A673 (cell line): Measurements from ENCODE around the gene TTLL11. TPM values are rescaled to one million over a fixed set of nuclear protein-coding genes. Genes with fewer than 3 reads are reported as not detected.
"Not testable (repeated sequence)": the region's sequence is repeated elsewhere in the genome, so short reads cannot be mapped to it uniquely, and the experiment has no call there.

Experiments
- BruUV-seq: library from RNA; stranded (reverse); fragments of 400-500 nt; replicated peaks from 2 replicates; lab custom pipeline; 2021; lab: Mats Ljungman, UMichigan
- CTCF ChIA-PET: fragments of 300-600 bp; sonication (Branson Sonifier 250); formaldehyde crosslinking; loops from one replicate; lab custom pipeline; 2022; ENCODE audit warnings: antibody characterized with exemption; lab: Charles Lee
- POLR2A ChIA-PET: fragments of 300-600 bp; sonication (Branson Sonifier 250); formaldehyde crosslinking; loops from one replicate; lab custom pipeline; 2022; ENCODE audit warnings: antibody characterized with exemption; ENCODE audit not compliant: low non-redundant PET; lab: Charles Lee
- DNase-seq: peaks from one replicate; pipeline ENCODE4 v3.0.0-alpha.2; 2015; ENCODE audit warnings: low spot score
- H3K27ac ChIP-seq: fragments of 200-600 bp; sonication (generic); 2 replicates; pipeline ENCODE4 v1.5.1; 2016; ENCODE audit warnings: mixed run types, low read depth, mild to moderate bottlenecking, mixed read lengths, antibody characterized with exemption, low read length; ENCODE audit not compliant: poor library complexity, severe bottlenecking
- H3K27me3 ChIP-seq: fragments of 200-600 bp; sonication (generic); replicated peaks from 2 replicates; pipeline ENCODE4 v1.6.1; 2017; ENCODE audit warnings: mixed run types, low read depth, mild to moderate bottlenecking, mixed read lengths, antibody characterized with exemption, low read length; ENCODE audit not compliant: insufficient read depth, poor library complexity
- H3K36me3 ChIP-seq: fragments of 200-600 bp; sonication (generic); 2 replicates; pipeline ENCODE4 v1.6.1; 2016; ENCODE audit warnings: mixed run types, mild to moderate bottlenecking, mixed read lengths, antibody characterized with exemption, low read length; ENCODE audit not compliant: insufficient read depth, poor library complexity, severe bottlenecking
- H3K4me1 ChIP-seq: fragments of 200-600 bp; sonication (generic); 2 replicates; pipeline ENCODE4 v1.6.1; 2017; ENCODE audit warnings: mixed run types, mild to moderate bottlenecking, mixed read lengths, antibody characterized with exemption, low read length; ENCODE audit not compliant: insufficient read depth, poor library complexity, severe bottlenecking
- H3K4me3 ChIP-seq: fragments of 200-600 bp; sonication (generic); 2 replicates; pipeline ENCODE4 v1.5.1; 2016; ENCODE audit warnings: low read depth, mixed run types, mild to moderate bottlenecking, mixed read lengths, low read length; ENCODE audit not compliant: poor library complexity, severe bottlenecking
- H3K9me3 ChIP-seq: fragments of 200-600 bp; sonication (generic); 2 replicates; pipeline ENCODE4 v1.6.1; 2016; ENCODE audit warnings: mixed run types, low read depth, mild to moderate bottlenecking, mixed read lengths, antibody characterized with exemption, low read length; ENCODE audit not compliant: poor library complexity, severe bottlenecking
- CTCF ChIP-seq: fragments of 300-800, 200-600 bp; sonication (generic); conservative IDR thresholded peaks from 2 replicates; pipeline ENCODE4 v1.5.1; 2017; ENCODE audit warnings: low read depth, mild to moderate bottlenecking, antibody characterized with exemption, low read length, moderate library complexity, mixed read lengths
- EZH2 ChIP-seq: fragments of 200-600 bp; sonication (generic); IDR thresholded peaks from 2 replicates; pipeline ENCODE4 v1.6.1; 2017; ENCODE audit warnings: borderline replicate concordance, low read depth, mild to moderate bottlenecking, mixed read lengths, antibody characterized with exemption, low read length; ENCODE audit not compliant: poor library complexity, severe bottlenecking
- intact Hi-C: fragments of 100-400 bp; cut with micrococcal nuclease; formaldehyde crosslinking; loops from one replicate; pipeline ENCODE4 v1.10.0; 2022; ENCODE audit not compliant: unreplicated experiment
- total RNA-seq: library from RNA; stranded (reverse); gene quantifications from 2 replicates; pipeline ENCODE4 v1.2.3, GENCODE V29; 2021

Gene TTLL11
- total RNA-seq, 1 experiment from 2014 or later = 3.0 TPM

DNA sequence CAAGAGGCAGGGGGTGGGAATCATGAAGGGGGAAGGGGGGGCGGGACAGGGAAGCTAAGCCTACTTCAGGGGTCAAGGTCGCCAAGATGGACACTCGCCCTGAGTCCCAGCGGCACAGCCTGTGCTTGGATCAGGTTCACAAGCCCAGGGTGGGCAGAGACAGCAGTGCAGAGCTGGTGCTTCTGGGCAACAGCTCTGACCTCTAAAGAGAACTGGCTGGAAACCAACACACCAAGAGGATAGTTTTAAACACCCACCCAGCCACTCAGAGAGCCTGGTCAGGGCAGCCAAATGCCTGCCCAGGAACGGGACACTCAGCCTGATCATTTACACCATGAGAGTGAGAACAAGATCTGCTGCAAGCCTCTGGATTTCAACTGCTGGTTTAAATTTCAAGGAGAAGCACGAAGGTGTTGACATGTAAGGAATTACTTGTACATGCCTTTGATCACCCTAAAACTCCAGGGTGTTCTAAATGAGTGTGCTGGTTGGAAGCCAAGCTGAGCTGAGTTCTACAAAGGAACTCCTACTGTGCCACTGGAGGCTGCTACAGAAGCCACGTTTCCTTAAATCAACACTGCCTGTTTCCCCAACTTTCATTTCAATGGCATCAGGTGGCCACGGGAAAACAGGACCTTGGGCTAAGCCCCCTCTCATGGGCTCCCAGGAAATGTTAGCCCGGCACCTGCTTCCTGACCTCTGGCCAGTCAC is 91.5 kb downstream of the TTLL11 start:
- ChIA-PET POLR2A (no interaction called here), CTCF (interaction anchor here (0.7 kb wide), 1 partner anchor 387 kb away, joined by 3 read pairs; no protein-coding TSS in a partner anchor)
- intact Hi-C loops = no loop called here
- H3K27ac ChIP-seq = no peak overlapping the region
- no peaks in the 10 kb centered on the region for H3K9me3 ChIP-seq
- H3K4me3 ChIP-seq = no peak overlapping the region
- no peak for TF ChIP-seq CTCF
- TF ChIP-seq EZH2 = no peak
- H3K27me3 ChIP-seq = no peaks in the 10 kb centered on the region
- peaks cover 10% of the 10 kb centered on the region for H3K4me1 ChIP-seq
- peak; percentile 40 for DNase-seq
- no TSS peak for BruUV-seq
- no peaks in the 10 kb centered on the region for H3K36me3 ChIP-seq

GRCh38 chr9:122000526-122000925 is 92.6 kb downstream of the TTLL11 start:
- H3K36me3 ChIP-seq, BruUV-seq, CTCF ChIA-PET, H3K4me1 ChIP-seq, H3K27ac ChIP-seq, H3K9me3 ChIP-seq, DNase-seq, H3K4me3 ChIP-seq, intact Hi-C loops, H3K27me3 ChIP-seq, POLR2A ChIA-PET: not testable (repeated sequence)

DNA sequence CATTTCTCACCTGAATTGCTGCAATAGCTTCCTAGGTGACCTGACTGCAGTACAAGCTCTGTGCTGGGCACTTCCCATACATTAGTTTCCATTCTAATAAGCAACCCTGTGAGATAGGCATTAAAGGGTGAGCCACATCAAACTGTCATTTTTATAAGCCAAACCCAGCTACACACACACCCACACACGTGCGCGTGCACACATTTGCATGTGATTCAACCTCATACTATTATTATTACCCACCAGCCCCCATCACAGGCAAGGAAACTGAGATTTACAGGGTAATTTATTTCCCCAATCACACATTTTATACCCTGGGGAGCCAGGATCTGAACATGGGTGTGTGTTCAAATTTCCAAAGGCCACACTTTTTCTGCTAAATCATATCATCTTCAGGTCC is 93.6 kb downstream of the TTLL11 start:
- no peak overlapping the region for H3K27ac ChIP-seq

More for the DNA sequence above, 93.6 kb downstream of the TTLL11 start:
- POLR2A ChIA-PET = no interaction called here
- CTCF ChIA-PET = no interaction called here
- Histone ChIP-seq H3K27me3 (no peaks in the 10 kb centered on the region), H3K4me1 (peaks cover 10% of the 10 kb centered on the region), H3K36me3 (no peaks in the 10 kb centered on the region), H3K4me3 (no peak overlapping the region), H3K9me3 (no peaks in the 10 kb centered on the region)
- intact Hi-C loops = no loop called here
- no peak for DNase-seq
- no TSS peak for BruUV-seq
- TF ChIP-seq CTCF (no peak), EZH2 (no peak)
